ENCODE results near the gene SLIT1.

Gene SLIT1

DNA sequence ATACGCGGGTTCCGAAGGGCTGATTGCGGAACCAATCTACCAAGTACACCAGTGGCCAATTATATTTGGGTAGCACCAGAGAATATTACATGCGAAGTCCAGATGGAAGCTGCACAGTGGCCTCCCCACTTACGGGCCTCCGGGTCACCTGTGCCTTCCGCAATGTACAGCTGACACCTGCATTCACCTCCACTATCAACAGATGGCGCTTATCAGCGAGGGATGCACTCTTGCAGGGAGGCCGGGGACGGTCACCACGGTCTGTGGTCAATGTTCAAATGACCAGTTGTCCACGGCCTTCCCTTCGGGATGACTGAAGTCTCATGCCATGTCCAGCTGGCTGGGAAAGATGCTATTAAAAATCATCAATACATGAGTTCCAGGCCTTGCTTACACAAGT lies 47.6 kb downstream of the SLIT1 start:
- DNase-seq: no peak

DNA sequence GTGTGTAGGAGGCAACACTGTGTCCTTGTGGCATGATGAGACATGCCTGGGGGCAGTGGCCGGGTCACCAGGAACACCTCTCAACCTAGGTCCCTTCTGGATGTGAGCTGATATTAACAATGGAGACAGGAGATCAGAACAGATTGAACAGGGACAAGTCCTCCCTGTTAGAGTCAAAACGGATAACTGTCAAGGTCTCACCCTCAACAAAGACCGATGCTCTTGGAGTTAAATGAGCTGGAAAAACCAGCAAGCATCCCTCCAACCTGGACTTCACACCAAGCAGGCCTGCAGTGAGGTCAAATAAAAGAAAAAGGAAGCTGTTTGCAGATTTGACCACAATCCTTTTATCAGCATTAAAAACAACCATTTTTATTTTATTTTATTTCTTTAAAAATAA lies 49.0 kb downstream of the SLIT1 start:
- DNase-seq: no peak

DNA sequence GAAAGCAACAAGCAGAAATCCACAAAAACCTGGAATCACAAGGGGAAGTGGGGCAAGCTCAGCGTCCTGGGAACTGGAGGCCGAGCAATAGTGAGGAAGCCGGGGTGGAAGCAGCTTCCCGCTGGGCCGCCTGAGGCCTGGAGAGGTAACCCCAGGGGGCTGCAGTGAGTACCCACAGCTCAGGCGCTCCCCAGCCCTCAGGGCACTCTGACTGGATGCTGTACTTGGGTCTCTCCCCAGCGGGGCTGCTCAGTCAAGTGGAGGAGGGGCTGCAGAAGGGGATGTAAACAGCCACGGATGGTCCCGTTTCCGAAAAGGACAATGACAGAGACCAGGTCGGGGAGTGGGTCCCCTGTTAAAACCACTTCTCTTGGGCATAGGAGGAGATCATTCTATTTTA lies 50.3 kb downstream of the SLIT1 start:
- DNase-seq: no peak

DNA sequence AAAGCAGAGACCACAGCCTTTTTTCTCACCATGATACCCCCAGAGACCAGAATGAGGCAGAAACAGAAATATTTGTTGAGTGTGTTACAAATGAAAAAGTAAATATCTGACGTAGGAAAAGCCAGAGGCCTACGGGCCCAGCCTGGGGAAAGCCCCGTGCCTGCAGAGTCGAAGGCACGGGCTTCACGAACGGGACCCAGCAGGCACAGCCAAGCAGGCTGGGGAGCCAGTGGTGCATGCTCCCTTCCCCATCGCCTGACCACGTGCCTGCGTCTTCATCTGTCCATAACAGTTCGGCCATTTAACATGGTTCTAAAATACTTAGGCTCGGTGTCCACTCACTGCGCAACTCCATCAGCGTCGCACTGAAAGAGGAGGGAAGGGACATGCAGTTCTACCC lies 50.8 kb downstream of the SLIT1 start:
- DNase-seq: no peak

DNA sequence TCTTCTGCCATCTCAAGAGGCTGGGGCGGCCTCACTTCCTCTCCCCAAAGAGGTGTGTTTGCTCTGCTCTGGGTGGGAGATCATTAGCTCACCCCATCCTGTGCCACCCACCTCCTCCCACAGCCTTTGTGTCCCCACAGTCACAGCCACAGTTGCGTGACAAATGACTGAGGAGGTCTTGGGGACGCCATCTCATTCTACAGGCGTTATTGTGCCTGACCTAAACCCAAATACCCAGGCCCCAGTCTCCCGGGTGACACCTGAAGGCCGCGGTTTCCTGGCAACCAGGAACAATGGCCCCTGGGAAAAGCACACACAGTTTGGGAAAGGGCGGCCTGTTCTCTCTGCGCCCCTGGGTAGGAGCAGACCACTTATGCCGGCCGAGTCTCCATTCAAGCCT lies 51.6 kb downstream of the SLIT1 start:
- no peak for DNase-seq

DNA sequence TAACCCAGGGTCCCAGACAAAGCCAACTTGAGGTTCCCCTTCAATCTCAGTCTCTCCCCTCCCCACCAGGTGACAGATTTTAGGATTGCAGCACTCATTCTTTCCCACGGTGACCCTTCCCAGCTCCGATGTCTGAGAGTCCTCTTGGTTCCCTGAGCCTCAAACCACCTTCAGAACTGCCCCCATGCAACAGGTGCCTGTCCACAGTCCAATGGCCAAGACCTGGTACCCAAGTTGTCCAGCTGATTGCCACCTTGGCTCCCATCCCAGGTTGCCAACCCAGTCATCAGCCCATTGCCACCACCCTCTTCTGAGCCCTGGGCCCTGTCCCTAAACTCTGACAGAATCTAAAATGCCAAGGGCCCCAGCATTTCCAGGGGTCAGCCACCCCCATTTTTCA lies 53.5 kb downstream of the SLIT1 start:
- no peak for DNase-seq

DNA sequence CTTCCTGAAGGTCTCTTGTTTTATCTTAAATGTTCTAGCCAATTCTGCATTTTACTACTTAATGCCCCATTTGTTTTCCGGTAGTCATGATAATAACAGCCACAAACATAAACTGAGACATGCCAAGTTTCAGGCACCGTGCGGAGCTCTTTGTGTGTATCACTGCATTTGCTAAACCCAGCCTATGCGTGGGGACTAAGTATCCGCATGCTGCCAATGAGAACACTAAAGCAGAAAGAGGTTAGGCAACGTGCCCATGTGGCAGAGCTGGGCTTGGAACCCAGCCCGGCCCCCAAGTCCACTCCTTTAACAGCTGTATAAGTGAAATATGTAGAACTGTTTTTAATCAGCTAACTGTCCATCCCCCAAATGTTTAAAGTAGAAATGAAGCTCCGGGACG lies 54.1 kb downstream of the SLIT1 start:
- DNase-seq: no peak

DNA sequence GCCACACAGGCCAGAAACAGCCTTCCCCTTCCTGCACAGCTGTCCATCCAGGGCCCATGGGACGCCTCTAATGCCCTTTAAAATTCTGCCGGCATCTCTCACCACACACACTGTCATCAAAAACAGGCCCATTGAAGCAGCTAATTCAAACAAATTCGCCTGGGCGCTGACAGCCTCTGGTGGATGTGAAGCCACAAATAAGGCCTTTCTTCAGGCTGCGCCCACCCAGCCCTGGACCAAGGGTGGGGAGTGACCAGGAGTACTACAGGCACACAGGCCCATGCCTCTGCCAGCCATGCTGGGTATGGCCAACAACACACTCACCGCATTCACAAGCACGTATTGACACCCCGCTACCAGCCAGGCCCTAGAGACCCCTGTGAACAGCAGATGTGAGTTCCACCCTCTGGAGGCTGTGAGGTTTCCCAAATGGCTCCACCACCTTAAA lies 54.6 kb downstream of the SLIT1 start:
- no peak for DNase-seq

DNA sequence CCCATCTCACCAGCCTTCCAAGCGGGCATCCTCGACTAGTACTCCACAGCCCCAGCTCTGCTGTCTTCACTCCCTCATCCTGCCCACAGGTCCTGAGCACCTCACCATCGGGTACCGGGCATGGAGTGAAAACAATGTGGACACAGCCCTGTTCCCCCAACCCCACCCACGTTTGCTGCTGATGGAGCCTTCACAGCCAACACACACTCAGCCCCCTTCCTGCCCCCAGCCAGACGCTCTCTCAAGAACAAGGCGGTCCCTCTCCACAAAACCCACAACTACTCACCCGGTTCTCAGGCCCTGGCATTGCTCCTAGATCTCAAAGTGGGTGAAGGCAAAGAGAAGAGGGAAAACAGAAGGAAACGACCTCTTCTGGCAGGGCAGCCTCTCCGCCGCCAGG lies 56.1 kb downstream of the SLIT1 start:
- no peak for DNase-seq

DNA sequence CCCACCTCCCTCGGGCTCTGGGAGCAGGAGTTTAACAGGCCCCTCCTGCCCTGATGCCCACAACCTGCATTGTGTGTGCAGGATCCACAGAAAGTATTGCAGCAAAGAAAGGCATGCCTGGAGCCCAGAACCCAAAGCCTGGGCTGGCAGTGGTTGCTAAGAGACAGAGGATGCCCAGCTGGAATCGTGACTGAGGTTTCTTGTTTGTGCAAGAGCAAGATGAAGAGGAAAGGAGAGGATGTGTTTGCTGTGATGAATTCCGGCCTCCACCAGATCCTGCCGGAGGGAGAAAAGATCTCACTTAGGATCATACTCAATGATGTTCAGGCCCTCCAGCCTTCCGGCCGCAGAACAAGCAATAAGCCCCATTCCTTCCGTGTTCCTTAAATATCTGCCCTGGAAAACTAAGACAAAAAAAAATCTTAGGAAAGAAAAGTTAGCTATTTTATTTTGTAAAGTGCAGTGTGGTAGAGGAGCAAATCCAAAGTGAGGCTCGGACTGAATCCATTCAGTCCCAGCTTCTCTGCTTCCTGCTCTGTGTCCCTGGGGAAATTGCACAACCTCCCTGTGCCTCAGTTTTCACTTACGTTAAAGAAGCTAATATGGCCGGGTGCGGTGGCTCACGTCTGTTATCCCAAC lies 57.1 kb downstream of the SLIT1 start:
- no peak for DNase-seq

DNA sequence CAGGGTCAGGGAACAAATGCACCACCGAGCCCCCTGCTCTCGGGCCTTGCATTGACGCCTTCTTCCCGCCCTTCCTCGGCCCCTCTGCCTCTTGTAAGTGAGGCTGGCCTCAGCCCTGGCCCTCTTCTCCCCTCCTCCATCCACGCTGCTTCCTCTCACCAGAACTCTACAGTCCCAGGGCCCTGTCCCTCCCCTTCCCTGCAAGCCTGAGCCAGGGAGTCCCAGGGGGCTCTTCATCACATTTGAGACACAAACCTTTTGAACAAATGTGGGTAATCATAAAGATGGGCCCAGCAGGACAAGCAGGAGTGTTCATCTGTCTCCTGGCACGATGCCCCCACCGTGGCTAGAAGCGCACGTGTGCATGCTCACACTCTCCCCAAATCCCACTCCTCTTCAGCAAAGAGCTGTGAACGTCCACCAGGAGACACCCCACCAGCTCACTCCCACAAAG lies 57.7 kb downstream of the SLIT1 start:
- no peak for DNase-seq

DNA sequence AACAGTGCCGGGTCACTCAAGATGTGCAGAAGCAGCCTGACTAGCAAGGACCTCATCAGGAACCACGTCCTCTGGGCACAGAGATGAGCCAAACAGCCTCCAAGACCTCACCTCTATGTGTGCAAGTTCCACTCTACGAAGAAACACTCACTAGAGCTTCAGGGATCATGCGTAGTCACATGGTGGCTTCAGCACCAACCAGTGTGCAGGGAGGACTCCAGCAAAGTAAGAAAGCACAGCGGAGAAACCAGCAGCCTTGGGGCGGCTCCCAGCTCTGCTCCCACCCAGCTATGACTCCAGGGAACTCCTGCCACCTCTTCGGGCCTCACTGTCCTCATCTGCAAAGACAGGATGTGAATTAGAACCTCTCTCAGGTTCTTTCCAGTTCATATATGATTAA lies 58.2 kb downstream of the SLIT1 start:
- DNase-seq: no peak

DNA sequence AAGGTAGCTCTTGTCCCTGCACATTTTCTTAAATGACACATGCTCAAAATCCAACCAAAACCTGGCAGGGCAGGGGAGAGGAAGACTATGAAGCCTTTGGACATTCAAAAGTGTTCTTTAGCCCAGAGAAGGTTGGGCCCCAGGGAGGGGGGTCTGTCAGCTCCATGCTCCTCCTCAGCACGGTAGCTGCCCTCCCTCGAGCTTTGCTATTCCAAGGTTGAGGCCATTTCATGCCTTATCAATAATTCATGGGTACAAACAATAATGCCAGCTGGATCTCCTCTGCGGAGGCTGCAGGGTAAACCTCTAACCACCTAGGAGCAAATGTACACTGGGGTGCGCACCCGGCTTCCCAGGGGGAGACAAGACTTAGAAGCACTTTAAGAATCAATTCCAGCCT lies 61.5 kb downstream of the SLIT1 start:
- DNase-seq: no peak

DNA sequence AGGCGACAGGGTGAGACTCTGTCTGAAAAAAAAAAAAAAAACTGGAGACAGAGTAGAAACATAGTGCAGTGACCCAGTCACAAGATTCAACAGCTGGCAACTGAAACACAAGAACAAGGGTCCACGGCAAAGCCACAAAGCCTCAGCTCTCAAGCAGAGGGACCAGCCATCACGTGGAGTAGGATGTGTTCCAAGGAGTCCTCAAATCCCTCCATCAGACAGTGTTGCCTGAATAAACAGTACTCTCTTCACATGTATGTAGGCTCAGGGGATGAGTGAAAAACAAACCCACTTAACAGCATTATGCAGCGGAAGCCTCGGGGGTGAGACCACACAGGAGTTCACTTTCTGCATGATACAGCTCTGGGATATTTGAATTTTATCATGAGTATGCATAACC lies 62.0 kb downstream of the SLIT1 start:
- DNase-seq: no peak

DNA sequence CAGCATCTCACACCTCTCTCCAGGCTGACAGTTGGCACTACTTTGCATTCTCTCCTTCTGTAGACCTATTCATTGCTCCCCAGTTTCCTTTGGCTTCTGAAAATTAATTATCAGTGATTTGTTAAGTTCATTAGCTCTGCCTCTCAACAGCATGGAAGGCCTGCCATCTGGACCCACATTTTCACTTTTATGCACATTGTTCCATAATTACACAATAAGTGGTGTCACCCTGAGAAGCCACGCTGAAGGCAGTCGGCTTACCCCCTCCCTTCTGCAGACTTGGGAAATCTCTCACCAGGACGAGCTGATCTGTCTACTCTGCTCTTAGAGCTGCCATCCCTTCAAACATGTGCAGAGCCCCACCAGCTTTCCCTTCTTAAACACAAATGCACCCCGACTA lies 64.7 kb downstream of the SLIT1 start:
- no peak for DNase-seq

DNA sequence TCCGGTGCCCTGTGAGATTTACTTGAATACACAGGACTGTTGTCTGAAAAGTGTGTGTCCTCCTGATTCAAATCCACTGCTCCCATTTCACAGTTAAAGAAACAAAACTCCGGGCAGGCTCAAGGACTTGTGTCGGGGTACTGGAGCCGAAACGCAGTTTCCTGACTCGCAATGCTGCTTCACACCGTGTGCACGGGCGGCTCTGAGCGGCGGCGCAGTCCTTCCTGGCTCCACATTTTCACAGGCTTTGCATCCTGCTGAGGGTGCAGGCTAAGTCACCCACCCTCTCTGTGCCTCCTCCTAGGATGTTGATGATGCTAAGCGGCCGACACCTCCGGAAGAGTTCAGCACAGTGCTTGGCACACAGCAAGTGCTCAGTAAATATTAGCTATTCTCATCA lies 65.4 kb downstream of the SLIT1 start:
- DNase-seq: no peak

DNA sequence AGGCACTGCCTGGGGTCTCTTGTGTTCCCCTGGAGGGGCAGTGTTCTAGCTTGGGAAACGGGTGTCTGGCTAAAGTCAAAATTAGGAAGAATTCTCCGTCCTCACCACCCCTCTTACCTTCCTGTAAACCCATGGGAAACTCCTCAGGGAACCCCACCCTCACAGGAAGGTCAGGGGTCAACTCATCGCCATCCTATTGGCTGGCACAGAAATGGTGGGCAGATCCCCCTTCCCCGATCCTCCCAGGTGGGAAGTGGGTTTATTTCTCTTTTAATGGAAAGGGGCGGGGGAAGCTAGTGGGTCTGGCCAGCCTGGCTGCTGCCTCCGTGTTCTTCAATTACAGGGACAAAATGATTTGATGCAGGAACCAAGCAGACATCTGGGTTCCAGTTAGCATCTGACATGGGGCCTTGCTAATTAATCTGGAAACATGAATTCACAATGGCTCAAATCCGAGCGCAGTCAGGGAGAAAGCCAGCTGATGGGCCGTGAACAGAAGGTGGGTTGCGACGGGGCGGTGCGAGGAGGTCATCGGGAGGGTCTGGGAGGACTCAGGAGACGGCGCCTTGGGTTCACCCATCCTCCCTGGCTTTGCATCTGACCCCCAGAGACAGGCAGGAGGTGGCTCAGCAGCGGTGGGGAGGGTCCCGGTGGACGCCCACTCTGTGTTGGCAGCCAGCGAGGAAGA lies 66.6 kb downstream of the SLIT1 start:
- DNase-seq: no peak

DNA sequence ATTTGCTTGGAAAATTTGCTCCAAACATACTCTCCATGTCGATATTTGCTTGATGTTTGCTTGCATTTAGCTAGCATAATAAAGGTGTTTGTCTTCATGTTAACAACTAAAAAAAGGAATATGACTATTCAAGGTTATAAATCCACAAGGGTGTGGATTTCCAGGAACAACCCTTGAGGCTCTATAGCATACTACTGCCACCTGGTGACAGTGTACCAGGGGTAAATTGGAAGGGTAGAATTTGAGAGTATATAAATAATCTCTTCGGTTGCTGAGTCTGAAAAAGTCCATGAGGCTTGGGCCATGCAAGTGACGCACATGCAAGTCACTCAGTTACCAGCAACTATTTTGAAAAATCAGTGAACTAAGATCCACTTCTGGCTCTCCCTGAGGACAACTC lies 68.4 kb downstream of the SLIT1 start:
- no peak for DNase-seq

DNA sequence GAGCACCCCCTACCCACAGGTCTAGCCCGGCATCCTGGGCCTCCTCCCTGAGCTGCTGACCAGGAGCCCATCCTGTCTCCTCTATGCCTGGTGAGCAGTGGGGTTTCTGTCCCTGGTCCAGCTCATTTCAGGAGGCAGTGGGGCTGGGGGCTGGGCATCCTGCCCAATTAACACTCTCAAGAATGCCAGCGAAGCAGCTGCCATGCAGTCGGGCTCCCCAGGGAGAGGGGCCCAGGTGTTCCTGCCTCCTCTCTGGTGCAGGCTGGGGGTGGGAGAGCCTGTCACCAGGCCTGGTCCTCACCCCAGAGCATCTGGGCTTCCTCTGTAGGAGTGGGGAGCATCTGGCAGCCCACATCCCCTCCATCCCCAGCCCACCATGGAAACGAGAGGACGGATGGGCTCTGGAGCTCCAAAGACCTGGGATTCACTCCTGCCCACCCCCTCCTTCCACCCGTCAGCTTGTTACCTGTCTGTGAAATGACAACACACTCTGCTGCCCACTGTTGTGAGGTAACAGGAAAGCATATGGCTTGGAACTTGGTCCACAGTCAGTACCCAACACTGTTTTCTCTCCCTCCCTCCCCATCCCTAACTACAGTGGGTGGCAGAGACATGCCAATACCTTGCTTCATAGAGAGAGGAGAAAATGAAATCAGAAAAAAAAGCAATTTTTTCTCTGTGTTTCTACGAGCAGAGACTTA lies 69.1 kb downstream of the SLIT1 start:
- DNase-seq: no peak

DNA sequence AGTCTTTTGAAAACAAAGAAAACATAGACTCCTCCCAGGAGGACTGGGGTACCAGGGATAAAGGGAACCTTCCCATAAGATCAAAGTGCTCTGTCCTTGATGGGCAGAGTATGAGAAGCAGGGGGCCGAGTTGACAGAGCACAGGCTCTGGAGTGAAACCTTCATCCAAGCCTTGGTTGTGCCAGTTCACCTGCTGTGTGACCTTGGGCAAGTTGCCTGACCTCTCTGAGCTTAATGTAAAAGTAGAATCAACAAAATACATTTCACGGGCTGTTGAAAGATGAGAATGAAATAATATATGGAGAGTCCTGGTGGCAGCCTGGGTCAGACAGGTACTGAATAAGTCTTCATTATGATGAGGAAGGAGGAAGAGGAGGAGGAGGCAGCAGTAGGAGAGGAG lies 69.9 kb downstream of the SLIT1 start:
- no peak for DNase-seq

DNA sequence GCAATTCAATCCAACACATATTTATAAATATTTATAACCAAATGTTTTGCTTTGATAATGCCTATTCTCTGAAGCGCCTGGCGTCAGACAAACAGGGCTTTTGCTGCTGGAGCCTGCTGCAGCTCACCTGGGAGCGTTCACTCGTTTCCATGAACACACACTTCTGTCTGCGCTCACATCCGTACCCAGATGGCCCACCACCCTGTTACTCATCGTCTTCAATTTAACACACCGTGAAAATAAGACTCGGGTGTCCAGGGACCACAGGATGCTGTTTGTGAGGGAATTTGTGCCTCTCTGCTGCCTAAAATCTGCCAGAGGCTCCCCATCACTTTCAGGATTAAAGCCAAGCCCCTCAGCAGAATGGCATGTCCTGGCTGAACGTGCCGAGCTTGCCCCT lies 74.1 kb downstream of the SLIT1 start:
- DNase-seq: no peak

DNA sequence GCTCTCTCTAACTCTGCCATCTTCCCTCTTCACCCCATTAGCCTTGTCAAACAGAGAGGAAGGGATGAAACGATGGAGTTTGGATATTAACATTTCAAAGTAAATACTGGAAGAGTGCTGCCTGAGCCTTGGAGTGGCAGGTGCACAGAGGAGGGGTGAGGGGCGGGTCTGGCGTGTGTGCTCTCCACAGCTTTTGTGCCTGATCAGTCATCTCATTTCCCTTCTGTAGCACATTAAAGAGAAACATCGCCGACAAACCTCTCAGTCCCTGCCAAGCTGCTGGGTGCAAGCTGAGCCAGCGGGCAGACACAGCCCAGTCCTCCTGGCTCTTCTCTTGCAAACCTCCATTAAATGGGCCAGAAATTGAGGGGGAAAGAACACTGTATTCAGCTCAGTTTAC lies 76.2 kb downstream of the SLIT1 start:
- no peak for DNase-seq

DNA sequence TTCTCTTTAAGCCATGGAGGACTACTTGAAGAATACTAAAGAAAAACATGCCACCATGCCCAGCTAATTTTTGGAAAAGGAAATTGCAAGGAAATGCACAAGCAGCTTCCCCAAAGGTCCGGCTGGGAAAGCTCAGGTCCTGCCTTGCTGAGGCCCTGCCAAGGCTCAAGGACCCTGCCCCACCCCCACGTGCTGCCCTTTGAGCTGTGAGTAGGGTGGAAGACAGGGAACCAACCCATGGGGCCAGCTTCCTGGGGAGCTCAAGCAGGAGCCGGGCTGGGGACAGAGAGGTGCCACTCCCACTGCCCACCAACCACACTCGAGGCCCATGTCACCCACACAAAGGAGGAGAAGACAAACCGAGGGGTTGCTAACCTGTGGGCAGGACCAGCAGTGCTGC lies 78.2 kb downstream of the SLIT1 start:
- DNase-seq: no peak

DNA sequence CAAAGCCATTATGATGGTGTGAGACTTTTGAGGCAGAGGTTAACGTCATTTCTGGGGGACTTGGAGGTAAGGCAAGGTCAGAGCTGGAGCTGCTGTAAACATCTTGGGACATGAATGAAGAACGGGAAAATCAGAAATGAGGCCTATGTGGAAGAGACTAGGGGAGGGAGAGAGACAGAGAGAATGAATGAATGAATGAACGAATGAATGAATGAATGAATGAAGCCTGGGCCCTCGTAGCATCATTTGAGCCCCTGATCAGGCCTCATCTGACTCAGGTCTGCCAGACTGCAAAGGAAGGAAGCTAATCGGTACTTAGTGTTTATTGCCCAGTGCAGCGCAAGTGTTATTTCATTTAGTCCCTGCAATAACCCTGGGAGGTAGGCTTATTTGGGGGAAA lies 79.6 kb downstream of the SLIT1 start:
- DNase-seq: no peak

DNA sequence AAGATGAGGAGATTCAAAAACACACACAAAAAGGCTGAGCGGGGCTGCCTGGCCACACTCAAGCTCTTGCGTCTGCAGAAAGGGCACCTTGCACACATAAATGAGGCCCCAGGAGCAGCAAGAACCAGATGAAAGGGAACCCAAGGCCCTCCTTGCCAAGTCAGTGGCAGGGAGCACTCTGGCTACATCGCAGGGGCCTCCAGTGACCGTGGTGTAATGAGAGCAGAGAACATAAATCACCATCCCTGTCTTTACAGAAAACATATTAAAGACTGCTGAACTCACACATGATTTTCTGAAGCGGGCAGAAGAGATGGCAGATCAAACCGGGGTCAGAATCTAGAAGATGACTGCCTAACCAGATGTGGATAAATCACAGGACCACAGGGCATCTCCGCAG lies 80.5 kb downstream of the SLIT1 start:
- DNase-seq: no peak
